Upper lobe of left lung (tissue), 4 donors: ENCODE measurements around the gene MIB2.

Source experiments
- CTCF ChIP-seq, 6 experiments: fragments of 450-650 bp in 4 of 6; fragments of 200-600 bp in 2 of 6; sonication (generic) in 2 of 6; IDR thresholded peaks; one replicate each; pipeline ENCODE4 v1.5.1; 2016 to 2019; ENCODE audit warnings: antibody characterized with exemption in 6 of 6
- POLR2AphosphoS5 ChIP-seq, 2 donors: sonication (generic); formaldehyde crosslinking; IDR thresholded peaks; one replicate each; pipeline ENCODE4 v1.5.1; 2017; ENCODE audit warnings: antibody characterized with exemption in 2 of 2

GRCh38 chr1:1626207-1627141, 11.2 kb downstream of the MIB2 start:
- TF ChIP-seq POLR2AphosphoS5 (IDR thresholded peaks at IDR 0.05): no peak
- no peak for TF ChIP-seq CTCF (IDR thresholded peaks at IDR 0.05)
